ENCODE results near the gene SZT2.
A peak's percentile ranks its signal among the peaks of the same experiment; 100 is the strongest.

SZT2 gene

GRCh38 chr1:43389326-43390313 lies at the start of gene SZT2, which contains the start of gene MED8:
TSS of gene SZT2 (plus strand) at chr1:43389899. CDS start at chr1:43389969, 70 bp downstream.
TSS of gene MED8 (minus strand) at chr1:43389800. CDS start at chr1:43389764, 36 bp downstream.
- peak; percentile 96 for DNase-seq

DNA sequence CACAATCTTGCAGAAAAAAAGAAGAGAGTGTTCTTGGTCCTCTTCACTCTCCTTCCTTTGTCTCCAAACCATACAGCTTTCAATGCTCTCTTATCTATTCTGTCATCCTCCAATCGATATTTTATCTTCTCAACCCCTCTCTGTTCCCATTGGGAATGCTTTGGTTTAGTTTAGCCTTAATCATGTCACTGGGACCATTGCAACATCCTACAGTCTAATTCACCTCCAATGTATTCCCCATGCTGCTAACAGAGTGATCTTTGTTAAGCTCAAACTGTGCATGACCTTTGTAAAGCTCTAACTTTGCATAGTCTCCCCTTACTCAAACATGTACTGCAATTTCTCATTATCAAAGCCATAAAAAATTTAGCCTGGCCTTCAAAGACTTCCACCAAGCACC lies 49.1 kb upstream of the SZT2 start:
- DNase-seq: no peak

DNA sequence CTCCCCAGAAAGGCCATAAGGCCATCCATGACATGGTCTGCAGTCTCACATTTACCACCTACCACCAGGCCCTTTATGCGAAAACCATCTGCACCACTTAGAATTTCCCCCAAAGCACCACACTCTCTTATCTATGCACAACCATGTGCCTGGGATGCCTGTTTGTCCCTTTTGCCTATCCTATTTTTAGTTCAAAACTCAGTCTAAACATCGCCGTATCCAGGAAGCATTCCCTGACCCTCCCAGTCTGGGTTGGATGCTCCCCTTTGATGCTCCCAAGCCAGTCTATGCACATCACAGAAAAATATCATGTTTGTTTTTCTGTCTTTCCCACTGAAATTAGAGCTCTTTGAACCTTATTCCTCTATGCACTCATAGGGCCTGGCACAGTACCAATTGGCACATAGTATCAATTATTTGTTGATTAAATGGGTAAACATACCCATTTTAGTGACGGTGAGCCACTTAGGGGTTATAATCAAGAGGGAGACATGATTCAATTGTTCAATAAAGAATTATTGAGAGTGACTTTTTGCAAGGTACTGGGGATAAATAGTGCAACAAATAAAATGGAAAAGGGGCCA lies 45.3 kb upstream of the SZT2 start:
- peak; percentile 73 for DNase-seq

DNA sequence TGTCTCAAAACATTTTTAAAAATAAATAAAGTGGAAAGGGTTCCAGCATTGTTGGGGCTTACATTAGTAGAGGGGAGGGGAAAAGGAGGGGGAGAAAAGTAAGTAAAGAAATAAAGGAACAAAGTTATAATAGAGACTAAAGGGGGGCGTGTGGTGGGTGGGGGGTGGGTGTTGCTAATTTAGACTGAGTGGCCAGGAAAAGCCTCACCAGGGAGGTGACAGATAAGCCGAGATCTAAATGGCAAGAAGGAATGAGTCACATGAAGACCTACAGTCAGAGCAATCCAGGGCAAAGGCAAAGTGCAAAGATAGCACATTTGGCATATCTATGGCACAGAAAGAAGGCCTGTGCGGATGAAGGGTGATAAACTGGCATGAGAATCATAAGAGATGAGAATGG lies 44.6 kb upstream of the SZT2 start:
- peak; percentile 93 for DNase-seq

GRCh38 chr1:43346636-43347035 lies 43.1 kb upstream of the SZT2 start:
- DNase-seq: no peak

DNA sequence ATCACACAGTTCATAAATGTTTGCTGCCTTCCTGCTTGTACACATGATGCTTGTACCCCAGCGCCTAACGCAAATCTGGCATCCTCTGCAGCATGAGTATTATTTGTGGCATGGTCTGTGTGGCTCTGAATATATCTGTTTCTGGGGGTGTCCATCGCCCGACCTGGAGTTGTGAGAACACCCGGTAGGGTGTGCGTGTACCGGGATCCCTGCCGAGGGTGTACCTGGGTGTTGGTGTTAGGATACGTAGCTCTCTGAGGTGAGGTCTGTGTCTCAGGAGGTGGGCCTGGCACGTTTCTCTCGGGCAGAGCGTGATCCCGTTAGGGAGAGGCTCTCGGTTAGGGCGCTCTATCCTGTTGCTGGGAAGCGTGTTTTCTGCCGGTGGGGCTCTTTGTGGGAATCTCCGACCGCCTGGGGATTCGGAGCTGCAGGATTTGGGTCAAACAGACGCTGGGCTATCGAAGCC lies 41.3 kb upstream of the SZT2 start:
- no peak for DNase-seq

- DNase-seq: no peak
Measured at GRCh38 chr1:43348809-43349593, 40.7 kb upstream of the SZT2 start.

- DNase-seq: no peak
Measured at GRCh38 chr1:43349594-43350306, 39.9 kb upstream of the SZT2 start.

GRCh38 chr1:43350976-43351375 lies 38.7 kb upstream of the SZT2 start:
- no peak for DNase-seq

GRCh38 chr1:43351421-43352350 lies 38.0 kb upstream of the SZT2 start:
- DNase-seq: no peak

DNA sequence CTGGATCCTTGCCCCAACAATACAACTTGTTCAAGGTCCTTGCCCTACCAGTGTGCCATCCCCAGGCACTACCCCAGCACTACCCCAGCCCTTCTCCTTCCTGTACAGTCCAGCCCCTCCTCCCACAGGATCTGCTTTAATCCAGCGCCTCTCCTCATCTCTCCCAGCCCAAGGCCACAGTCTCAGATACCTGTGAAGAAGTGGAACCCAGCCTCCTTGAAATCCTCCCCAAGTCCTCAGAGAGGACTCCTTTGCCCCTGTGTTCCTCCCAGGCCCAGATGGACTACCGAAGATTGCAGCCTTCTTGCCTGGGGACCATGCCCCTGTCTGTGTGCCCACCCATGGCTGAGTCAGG lies 37.4 kb upstream of the SZT2 start:
- DNase-seq: no peak

DNA sequence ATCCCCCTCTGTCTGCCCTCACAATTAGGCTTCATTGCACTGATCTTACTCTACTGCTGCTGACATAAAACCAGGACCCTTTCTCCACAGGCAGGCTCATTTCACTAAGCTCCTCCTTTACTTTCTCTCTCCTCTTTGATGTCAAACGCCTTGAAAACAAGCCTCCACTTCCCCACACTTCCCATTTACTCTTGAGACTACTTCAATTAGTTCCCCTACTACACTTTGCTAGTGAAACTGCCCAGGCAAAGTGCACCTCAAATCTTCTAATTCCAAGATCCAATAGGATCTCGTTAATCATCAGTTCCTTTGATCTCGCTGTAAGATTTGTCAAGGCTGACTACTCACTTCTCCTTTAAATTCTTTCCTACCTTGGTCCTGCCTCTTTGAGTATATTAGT lies 36.8 kb upstream of the SZT2 start:
- DNase-seq: no peak

GRCh38 chr1:43354471-43354870 lies 35.2 kb upstream of the SZT2 start:
- DNase-seq: no peak

DNA sequence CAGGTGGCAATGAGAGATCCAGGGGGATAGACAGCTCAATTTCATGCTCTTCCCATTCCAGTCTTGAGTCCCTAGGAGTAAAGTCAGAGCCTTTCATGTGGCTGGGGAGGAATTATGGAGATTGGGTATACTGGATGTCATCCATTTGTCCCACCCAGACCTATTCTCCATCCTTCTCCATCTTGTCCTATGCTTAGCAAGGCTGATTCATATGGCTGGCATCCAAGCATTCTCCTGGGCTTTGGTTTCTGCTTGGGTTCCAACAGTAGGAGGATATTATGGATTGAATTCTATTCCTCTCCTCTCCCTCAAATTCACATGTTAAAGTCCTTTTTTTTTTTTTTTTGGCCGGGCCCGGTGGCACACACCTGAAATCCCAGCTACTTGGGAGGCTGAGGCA lies 34.8 kb upstream of the SZT2 start:
- DNase-seq: no peak

- no peak for DNase-seq
Measured at GRCh38 chr1:43357251-43357650, 32.4 kb upstream of the SZT2 start.

DNA sequence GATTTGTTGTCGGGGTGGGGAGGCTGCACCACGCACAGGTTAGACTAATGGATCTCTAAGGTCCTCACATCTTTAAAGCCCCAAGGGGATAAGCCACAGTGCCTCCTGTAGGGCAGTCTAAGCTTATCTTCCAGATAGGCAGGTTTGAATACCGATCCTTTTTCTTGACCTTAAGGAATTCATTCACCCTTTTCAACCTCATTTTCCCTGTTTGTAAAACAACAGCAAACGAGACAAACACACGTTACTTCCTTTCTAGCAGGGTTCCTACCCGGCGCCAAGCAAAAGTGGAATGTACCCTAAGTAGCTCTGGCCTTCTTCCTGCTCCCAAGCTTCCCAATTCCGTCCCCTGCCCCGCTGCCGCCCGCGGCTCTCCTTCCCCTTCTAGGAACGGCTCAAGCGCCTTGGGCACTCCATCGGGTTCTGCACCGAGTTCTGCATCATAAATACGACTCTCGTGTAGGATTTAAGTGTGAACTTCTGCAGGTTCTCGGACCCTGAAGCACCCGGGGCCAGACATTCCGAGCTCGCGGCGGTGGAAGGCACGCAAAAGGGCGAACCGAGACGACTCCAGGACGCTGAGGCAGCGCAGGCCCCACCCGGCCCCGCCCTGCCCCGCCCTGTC lies 31.5 kb upstream of the SZT2 start:
- peak; percentile 72 for DNase-seq

- DNase-seq: peak; percentile 99
Measured at GRCh38 chr1:43358746-43359693, 30.7 kb upstream of the SZT2 start, which contains the start of gene CDC20. TSS of gene CDC20 (plus strand) at chr1:43358981. CDS start at chr1:43359216, 235 bp downstream.

- no peak for DNase-seq
Measured at GRCh38 chr1:43359696-43360095, 30.0 kb upstream of the SZT2 start.

DNA sequence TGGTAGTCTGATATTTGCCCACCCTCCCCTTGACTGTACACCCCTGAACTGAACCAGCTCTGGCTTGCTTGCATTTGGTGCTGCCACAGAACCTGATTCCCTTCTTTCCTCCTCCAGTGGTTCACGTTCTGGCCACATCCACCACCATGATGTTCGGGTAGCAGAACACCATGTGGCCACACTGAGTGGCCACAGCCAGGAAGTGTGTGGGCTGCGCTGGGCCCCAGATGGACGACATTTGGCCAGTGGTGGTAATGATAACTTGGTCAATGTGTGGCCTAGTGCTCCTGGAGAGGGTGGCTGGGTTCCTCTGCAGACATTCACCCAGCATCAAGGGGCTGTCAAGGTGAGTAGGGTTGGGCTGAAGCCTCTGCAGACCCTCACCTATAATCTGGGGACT lies 29.1 kb upstream of the SZT2 start:
- DNase-seq: no peak

Data from hematopoietic multipotent progenitor cell treated with erythropoietin and hydrocortisone succinate and interleukin-3 and kit ligand, for 6 days (in vitro differentiated cells).